Natural killer cell treated with Interleukin-12 subunit alpha and Interleukin-12 subunit beta and Interleukin-15 and Interleukin-18, amount 100 ng/mL, for 72 hours (primary cell): ENCODE data around the gene GNAS-AS1. TPM values are rescaled to one million over a fixed set of nuclear protein-coding genes. Genes with fewer than 3 reads are reported as not detected.

ENCODE experiments used
- ATAC-seq, 2 donors: fragments of 150-1000 bp; cut with Tn5 transposase in 1 of 2; sonication (Bioruptor Pico), chemical (Tn5 transposase) in 1 of 2; 2 replicates each; pipeline ENCODE4 v1.10.0; 2021
- DNase-seq: peaks from one replicate; pipeline ENCODE4 v3.0.0; 2022; ENCODE audit warnings: low spot score
- H3K27ac Mint-ChIP-seq, 2 donors: 1 replicate in 1 of 2; 2 replicates in 1 of 2; pipeline ENCODE4 v1.8.0; 2022; ENCODE audit warnings: mixed read lengths in 2 of 2, mild to moderate bottlenecking in 1 of 2, moderate library complexity in 1 of 2
- H3K27me3 Mint-ChIP-seq, 2 donors: 1 replicate in 1 of 2; 2 replicates in 1 of 2; pipeline ENCODE4 v1.8.0; 2022; ENCODE audit warnings: mixed read lengths in 2 of 2
- H3K36me3 Mint-ChIP-seq: one replicate; pipeline ENCODE4 v1.8.0; 2022; ENCODE audit warnings: mixed read lengths
- H3K4me1 Mint-ChIP-seq, 2 donors: 1 replicate in 1 of 2; 2 replicates in 1 of 2; pipeline ENCODE4 v1.8.0; 2022; ENCODE audit warnings: low read depth in 2 of 2, mixed read lengths in 2 of 2, mild to moderate bottlenecking in 1 of 2
- H3K4me3 Mint-ChIP-seq: one replicate; pipeline ENCODE4 v1.8.0; 2022; ENCODE audit warnings: mixed read lengths
- H3K9me3 Mint-ChIP-seq: 2 replicates; pipeline ENCODE4 v1.8.0; 2022; ENCODE audit warnings: mixed read lengths
- total RNA-seq, 2 donors: library from RNA; stranded (reverse); gene quantifications; one replicate each; pipeline ENCODE4 v1.2.3, GENCODE V29; 2022

Gene GNAS-AS1
- total RNA-seq, 2 donors from 2014 or later = 0.29 to 4.7 TPM

- Mint-ChIP-seq H3K4me3 (no peak overlapping the region), H3K27me3 (peaks cover 32 to 38% of the 10 kb centered on the region in 2 donors), H3K4me1 (peaks cover 0 to 5% of the 10 kb centered on the region in 2 donors), H3K36me3 (no peaks in the 10 kb centered on the region), H3K27ac (no peak overlapping the region), H3K9me3 (no peaks in the 10 kb centered on the region)
- no peak for ATAC-seq
- no peak for DNase-seq
These were observed 75.9 kb downstream of the GNAS-AS1 start for GRCh38 chr20:58774667-58775263.

- Mint-ChIP-seq H3K9me3 (no peaks in the 10 kb centered on the region), H3K4me1 (peaks cover 0 to 5% of the 10 kb centered on the region in 2 donors), H3K27me3 (peaks cover 32 to 44% of the 10 kb centered on the region in 2 donors), H3K27ac (no peak overlapping the region), H3K36me3 (no peaks in the 10 kb centered on the region), H3K4me3 (no peak overlapping the region)
- no peak for ATAC-seq
- no peak for DNase-seq
These were observed 76.5 kb downstream of the GNAS-AS1 start for GRCh38 chr20:58774214-58774613.

GRCh38 chr20:58772786-58773185 lies 77.9 kb downstream of the GNAS-AS1 start:
- no peak for ATAC-seq
- Mint-ChIP-seq H3K4me1 (peaks cover 0 to under 1% of the 10 kb centered on the region in 2 donors), H3K36me3 (no peaks in the 10 kb centered on the region), H3K9me3 (no peaks in the 10 kb centered on the region), H3K4me3 (no peak overlapping the region), H3K27ac (no peak overlapping the region), H3K27me3 (peaks cover 30 to 47% of the 10 kb centered on the region in 2 donors)
- no peak for DNase-seq

Other genes with a start within 250 kb of the GNAS-AS1 start
- 10 to 100 TPM; 92.4 to 92.8 TPM for gene STX16, start 199.6 kb downstream of the GNAS-AS1 start, total RNA-seq
- gene NPEPL1, start 158.1 kb downstream of the GNAS-AS1 start, total RNA-seq = 10 to 100 TPM; 23.6 to 30.4 TPM
- 100 to 1,000 TPM; 459 to 740 TPM for gene GNAS, start 1.8 kb upstream of the GNAS-AS1 start, total RNA-seq
- 100 to 1,000 TPM in 1 of 2 donors, 10 to 100 TPM in 1; 89.1 to 106 TPM for gene NELFCD, start 130.4 kb upstream of the GNAS-AS1 start, total RNA-seq
- 10 to 100 TPM; 19.2 to 32.8 TPM for gene CTSZ, start 156.4 kb upstream of the GNAS-AS1 start, total RNA-seq
- gene TUBB1, start 168.5 kb upstream of the GNAS-AS1 start, total RNA-seq = not detected
- gene ATP5F1E, start 181.4 kb upstream of the GNAS-AS1 start, total RNA-seq = 10 to 100 TPM; 62.2 to 72.3 TPM
- gene PRELID3B, start 191.9 kb upstream of the GNAS-AS1 start, total RNA-seq = 10 to 100 TPM; 82.8 to 89.0 TPM